ENCODE data around the gene CROCC2. TPM values are rescaled to one million over a fixed set of nuclear protein-coding genes. Genes with fewer than 3 reads are reported as not detected.
A peak's percentile ranks its signal among the peaks of the same experiment; 100 is the strongest.

CROCC2 gene
- total and polyA plus RNA-seq, 10 of the 15 experiments (the other 5 are each of a cell fraction or from before 2014, with no cell fraction given), result not detected

DNA sequence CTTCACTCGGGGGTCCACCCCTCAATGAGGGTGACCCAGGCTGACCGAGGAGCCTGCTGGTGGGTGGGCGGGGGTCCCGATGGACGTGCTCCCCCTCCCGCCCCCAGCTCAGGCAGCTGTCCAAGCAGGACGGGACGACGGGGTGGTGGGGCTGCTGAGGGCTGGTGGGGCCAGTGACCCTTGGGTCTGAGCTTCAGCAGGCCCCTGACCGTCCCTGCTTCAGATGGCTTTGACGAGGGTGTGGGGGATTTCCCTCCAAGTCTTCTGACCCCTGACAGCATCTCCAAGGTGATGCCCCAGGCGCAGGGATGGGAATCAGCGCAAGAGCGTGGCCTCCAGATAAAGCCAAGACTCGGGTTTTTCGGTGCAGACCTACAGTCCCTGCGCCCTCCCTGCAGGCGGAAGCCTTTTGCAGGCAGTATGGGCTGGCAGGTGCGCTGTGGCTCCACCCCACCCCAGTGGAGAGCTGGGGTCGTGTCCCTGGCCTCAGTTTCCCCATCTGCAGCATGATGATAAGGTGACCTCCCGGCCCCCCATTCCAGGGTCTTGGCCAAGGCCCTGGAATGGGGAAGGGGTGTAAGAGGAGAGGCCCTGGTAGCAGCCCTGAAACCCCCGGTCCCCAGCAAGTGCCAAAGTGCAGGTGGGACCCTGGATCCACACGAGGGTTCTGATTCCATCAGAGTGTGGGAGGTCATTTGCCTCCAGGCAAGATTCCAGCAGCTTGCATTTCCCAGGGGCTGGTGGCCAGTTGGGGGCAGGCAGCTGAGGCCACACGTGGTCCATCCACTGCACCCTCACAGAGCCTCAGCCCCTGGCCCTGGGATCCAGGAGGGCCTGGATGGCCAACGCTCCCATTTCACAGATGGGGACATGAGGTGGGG lies 8.7 kb downstream of the CROCC2 start:
- no peak for FAIRE-seq
- no peaks in the 10 kb centered on the region for H3K79me2 ChIP-seq (ENCODE audit: control insufficient read depth, insufficient read depth, low read length)
- RAD21 ChIA-PET (ENCODE audit: unreplicated experiment), result interaction anchor here (1.0 kb wide), 1 partner anchor 198 kb away, joined by 4 read pairs; no protein-coding TSS in a partner anchor
- H3K27me3 ChIP-seq (replicated peaks in 1 of 2; ENCODE audit: control insufficient read depth in 2 of 2, insufficient read depth in 2 of 2, low read length in 1 of 2), result peaks cover 0 to 3% of the 10 kb centered on the region in 2 experiments
- DNase-seq (ENCODE audit: low read depth, low spot score), result no peak
- no peak overlapping the region for H2AFZ ChIP-seq (ENCODE audit: control insufficient read depth, low read depth, low read length)
- no peak overlapping the region for H3K27ac ChIP-seq (ENCODE audit: control insufficient read depth, insufficient read depth)
- POLR2A ChIA-PET, result no interaction called here
- no peak overlapping the region for H3K4me2 ChIP-seq (ENCODE audit: control insufficient read depth, insufficient read depth)
- H3K4me3 ChIP-seq, result no peak overlapping the region
- no peak overlapping the region for H3K9ac ChIP-seq (ENCODE audit: control insufficient read depth, insufficient read depth, low read length)
- TF ChIP-seq, protein P1, sequence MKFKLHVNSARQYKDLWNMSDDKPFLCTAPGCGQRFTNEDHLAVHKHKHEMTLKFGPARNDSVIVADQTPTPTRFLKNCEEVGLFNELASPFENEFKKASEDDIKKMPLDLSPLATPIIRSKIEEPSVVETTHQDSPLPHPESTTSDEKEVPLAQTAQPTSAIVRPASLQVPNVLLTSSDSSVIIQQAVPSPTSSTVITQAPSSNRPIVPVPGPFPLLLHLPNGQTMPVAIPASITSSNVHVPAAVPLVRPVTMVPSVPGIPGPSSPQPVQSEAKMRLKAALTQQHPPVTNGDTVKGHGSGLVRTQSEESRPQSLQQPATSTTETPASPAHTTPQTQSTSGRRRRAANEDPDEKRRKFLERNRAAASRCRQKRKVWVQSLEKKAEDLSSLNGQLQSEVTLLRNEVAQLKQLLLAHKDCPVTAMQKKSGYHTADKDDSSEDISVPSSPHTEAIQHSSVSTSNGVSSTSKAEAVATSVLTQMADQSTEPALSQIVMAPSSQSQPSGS (IDR thresholded peaks at IDR 0.05; ENCODE audit: low read length), result no peak
- TF ChIP-seq IKZF2 (IDR thresholded peaks at IDR 0.05) (no peak), YY1 (IDR thresholded peaks at IDR 0.05; ENCODE audit: low read depth, low read length) (no peak), CBX3 (IDR thresholded peaks at IDR 0.05; ENCODE audit: borderline replicate concordance, low read depth) (no peak), POLR2AphosphoS5 (IDR thresholded peaks at IDR 0.05; ENCODE audit: low read length) (no peak), MTA3 (IDR thresholded peaks at IDR 0.05; ENCODE audit: borderline replicate concordance, low read length) (no peak), TBL1XR1 (IDR thresholded peaks at IDR 0.05; ENCODE audit: low read depth, low read length) (no peak), GATAD2B (conservative IDR thresholded peaks at IDR 0.05; ENCODE audit: low read depth) (no peak), POU2F2 (IDR thresholded peaks at IDR 0.05; ENCODE audit: borderline replicate concordance, low read depth, low read length) (no peak), SUZ12 (IDR thresholded peaks at IDR 0.05; ENCODE audit: unreplicated experiment) (no peak), LARP7 (IDR thresholded peaks at IDR 0.05) (no peak), PAX8 (IDR thresholded peaks at IDR 0.05) (no peak)
- TF ChIP-seq, protein P2, sequence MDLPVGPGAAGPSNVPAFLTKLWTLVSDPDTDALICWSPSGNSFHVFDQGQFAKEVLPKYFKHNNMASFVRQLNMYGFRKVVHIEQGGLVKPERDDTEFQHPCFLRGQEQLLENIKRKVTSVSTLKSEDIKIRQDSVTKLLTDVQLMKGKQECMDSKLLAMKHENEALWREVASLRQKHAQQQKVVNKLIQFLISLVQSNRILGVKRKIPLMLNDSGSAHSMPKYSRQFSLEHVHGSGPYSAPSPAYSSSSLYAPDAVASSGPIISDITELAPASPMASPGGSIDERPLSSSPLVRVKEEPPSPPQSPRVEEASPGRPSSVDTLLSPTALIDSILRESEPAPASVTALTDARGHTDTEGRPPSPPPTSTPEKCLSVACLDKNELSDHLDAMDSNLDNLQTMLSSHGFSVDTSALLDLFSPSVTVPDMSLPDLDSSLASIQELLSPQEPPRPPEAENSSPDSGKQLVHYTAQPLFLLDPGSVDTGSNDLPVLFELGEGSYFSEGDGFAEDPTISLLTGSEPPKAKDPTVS (IDR thresholded peaks at IDR 0.05; ENCODE audit: low read depth, low read length), result no peak
- TF ChIP-seq, protein P3, sequence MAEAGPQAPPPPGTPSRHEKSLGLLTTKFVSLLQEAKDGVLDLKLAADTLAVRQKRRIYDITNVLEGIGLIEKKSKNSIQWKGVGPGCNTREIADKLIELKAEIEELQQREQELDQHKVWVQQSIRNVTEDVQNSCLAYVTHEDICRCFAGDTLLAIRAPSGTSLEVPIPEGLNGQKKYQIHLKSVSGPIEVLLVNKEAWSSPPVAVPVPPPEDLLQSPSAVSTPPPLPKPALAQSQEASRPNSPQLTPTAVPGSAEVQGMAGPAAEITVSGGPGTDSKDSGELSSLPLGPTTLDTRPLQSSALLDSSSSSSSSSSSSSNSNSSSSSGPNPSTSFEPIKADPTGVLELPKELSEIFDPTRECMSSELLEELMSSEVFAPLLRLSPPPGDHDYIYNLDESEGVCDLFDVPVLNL (IDR thresholded peaks at IDR 0.05; ENCODE audit: low read depth, low read length), result no peak
- SMC1A ChIA-PET (ENCODE audit: uncharacterized antibody, unreplicated experiment), result interaction anchor here (0.6 to 1.5 kb wide), 4 partner anchors 173 to 400 kb away, joined by 3 to 4 read pairs (median 3); partner anchors contain the start of gene PPP1R7
- no TSS peak for BruUV-seq (replicated peaks)
- no peaks in the 10 kb centered on the region for H3K9me3 ChIP-seq (replicated peaks; ENCODE audit: control insufficient read depth, insufficient read depth, low read length)
- peak; percentile 22 for ATAC-seq
- no peaks in the 10 kb centered on the region for H4K20me1 ChIP-seq (ENCODE audit: control insufficient read depth, insufficient read depth)
- H3K4me1 ChIP-seq (ENCODE audit: control insufficient read depth, insufficient read depth, low read length), result no peaks in the 10 kb centered on the region
- WGBS (ENCODE audit: insufficient coverage, insufficient replicate concordance, low lambda C conversion rate, missing lambda C conversion rate), result 37% methylated on average over 25 of the region's 25 CpGs
- in situ Hi-C loops (cut with MboI) (no loop called here), intact Hi-C loops (cut with micrococcal nuclease; ENCODE audit: unreplicated experiment) (loop anchor here (2.0 kb wide), 1 partner anchor 74 kb away; no protein-coding TSS in a partner anchor)
- no peaks in the 10 kb centered on the region for H3K36me3 ChIP-seq (ENCODE audit: control insufficient read depth in 2 of 2, insufficient read depth in 2 of 2, low read length in 1 of 2)
- CTCF ChIA-PET, result interaction anchor here (0.6 to 1.7 kb wide), 14 partner anchors 12 to 310 kb away, joined by 3 to 6 read pairs (median 3); no protein-coding TSS in a partner anchor

Data from GM12878 (cell line).